ENCODE data around the gene FCER1G. TPM values are rescaled to one million over a fixed set of nuclear protein-coding genes. Genes with fewer than 3 reads are reported as not detected.

FCER1G gene
- total and polyA plus RNA-seq, 2 of the 4 experiments (the other 2 are of a cell fraction): 0.44 TPM; not detected in 1

DNA sequence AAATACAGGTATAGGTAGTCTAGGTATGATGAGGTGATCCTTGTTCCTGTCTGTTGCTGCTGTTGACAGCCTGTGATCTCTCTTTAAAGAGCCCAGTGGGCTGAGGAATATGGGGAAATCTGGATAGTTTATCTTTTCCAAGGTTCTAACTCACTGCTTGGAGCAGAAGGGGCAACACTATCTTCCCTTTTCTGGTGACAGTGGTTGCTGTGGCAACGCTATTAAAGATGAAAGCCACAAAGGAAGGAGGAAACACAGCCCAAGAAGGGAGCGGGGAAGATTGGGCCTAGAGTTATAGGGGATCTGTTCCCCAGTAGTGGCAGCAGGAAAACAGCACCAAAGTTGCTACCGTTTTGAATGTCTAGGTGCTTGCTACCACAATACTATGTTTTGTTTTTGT lies 52.2 kb downstream of the FCER1G start:
- H3K36me3 ChIP-seq (ENCODE audit: control insufficient read depth, insufficient read depth, low read length): no peaks in the 10 kb centered on the region
- no peak overlapping the region for H2AFZ ChIP-seq (replicated peaks; ENCODE audit: low read length, poor library complexity)
- ChIA-PET CTCF (no interaction called here), POLR2A (ENCODE audit: unreplicated experiment) (no interaction called here)
- no peaks in the 10 kb centered on the region for H3K9me1 ChIP-seq (ENCODE audit: insufficient read depth, low read length)
- H2BK120ac ChIP-seq (ENCODE audit: low read depth, low read length): no peak overlapping the region
- no peak overlapping the region for H2BK20ac ChIP-seq (ENCODE audit: low read depth, low read length)
- no peak overlapping the region for H2BK5ac ChIP-seq (ENCODE audit: low read depth, low read length, poor library complexity, severe bottlenecking)
- no peak overlapping the region for H3K9ac ChIP-seq (ENCODE audit: low read depth, low read length)
- no peaks in the 10 kb centered on the region for H4K20me1 ChIP-seq (ENCODE audit: insufficient read depth, low read length)
- TF ChIP-seq, protein P1, sequence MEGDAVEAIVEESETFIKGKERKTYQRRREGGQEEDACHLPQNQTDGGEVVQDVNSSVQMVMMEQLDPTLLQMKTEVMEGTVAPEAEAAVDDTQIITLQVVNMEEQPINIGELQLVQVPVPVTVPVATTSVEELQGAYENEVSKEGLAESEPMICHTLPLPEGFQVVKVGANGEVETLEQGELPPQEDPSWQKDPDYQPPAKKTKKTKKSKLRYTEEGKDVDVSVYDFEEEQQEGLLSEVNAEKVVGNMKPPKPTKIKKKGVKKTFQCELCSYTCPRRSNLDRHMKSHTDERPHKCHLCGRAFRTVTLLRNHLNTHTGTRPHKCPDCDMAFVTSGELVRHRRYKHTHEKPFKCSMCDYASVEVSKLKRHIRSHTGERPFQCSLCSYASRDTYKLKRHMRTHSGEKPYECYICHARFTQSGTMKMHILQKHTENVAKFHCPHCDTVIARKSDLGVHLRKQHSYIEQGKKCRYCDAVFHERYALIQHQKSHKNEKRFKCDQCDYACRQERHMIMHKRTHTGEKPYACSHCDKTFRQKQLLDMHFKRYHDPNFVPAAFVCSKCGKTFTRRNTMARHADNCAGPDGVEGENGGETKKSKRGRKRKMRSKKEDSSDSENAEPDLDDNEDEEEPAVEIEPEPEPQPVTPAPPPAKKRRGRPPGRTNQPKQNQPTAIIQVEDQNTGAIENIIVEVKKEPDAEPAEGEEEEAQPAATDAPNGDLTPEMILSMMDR (conservative IDR thresholded peaks at IDR 0.05; ENCODE audit: low read depth, low read length): no peak
- TF ChIP-seq NFE2L2 (IDR thresholded peaks at IDR 0.05; ENCODE audit: low read depth, low read length): no peak
- TF ChIP-seq MAFK (IDR thresholded peaks at IDR 0.05; ENCODE audit: low read depth, low read length): no peak
- TF ChIP-seq RCOR1 (IDR thresholded peaks at IDR 0.05; ENCODE audit: insufficient replicate concordance, low read length): no peak
- no peak for TF ChIP-seq MXI1 (IDR thresholded peaks at IDR 0.05; ENCODE audit: borderline replicate concordance, low read depth, low read length)
- no peak for TF ChIP-seq RFX5 (IDR thresholded peaks at IDR 0.05; ENCODE audit: low read depth, low read length)
- TF ChIP-seq RAD21 (IDR thresholded peaks at IDR 0.05; ENCODE audit: low read length): no peak
- TF ChIP-seq, protein P2, sequence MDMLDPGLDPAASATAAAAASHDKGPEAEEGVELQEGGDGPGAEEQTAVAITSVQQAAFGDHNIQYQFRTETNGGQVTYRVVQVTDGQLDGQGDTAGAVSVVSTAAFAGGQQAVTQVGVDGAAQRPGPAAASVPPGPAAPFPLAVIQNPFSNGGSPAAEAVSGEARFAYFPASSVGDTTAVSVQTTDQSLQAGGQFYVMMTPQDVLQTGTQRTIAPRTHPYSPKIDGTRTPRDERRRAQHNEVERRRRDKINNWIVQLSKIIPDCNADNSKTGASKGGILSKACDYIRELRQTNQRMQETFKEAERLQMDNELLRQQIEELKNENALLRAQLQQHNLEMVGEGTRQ (IDR thresholded peaks at IDR 0.05; ENCODE audit: low read depth, low read length): no peak
- TF ChIP-seq SMC3 (IDR thresholded peaks at IDR 0.05; ENCODE audit: low read depth, low read length): no peak
- no peak for TF ChIP-seq CEBPB (IDR thresholded peaks at IDR 0.05; ENCODE audit: low read depth, low read length)
- TF ChIP-seq FOS (IDR thresholded peaks at IDR 0.05; ENCODE audit: low read depth, low read length): no peak
- TF ChIP-seq, protein P3, sequence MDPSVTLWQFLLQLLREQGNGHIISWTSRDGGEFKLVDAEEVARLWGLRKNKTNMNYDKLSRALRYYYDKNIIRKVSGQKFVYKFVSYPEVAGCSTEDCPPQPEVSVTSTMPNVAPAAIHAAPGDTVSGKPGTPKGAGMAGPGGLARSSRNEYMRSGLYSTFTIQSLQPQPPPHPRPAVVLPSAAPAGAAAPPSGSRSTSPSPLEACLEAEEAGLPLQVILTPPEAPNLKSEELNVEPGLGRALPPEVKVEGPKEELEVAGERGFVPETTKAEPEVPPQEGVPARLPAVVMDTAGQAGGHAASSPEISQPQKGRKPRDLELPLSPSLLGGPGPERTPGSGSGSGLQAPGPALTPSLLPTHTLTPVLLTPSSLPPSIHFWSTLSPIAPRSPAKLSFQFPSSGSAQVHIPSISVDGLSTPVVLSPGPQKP (IDR thresholded peaks at IDR 0.05; ENCODE audit: borderline replicate concordance, low read depth, low read length): no peak
- TF ChIP-seq BHLHE40 (IDR thresholded peaks at IDR 0.05; ENCODE audit: low read depth, low read length): no peak
- TF ChIP-seq MAZ (IDR thresholded peaks at IDR 0.05; ENCODE audit: borderline replicate concordance, low read depth, low read length): no peak
- no peak overlapping the region for H3K4me2 ChIP-seq (ENCODE audit: low read depth, low read length)
- H3K18ac ChIP-seq (ENCODE audit: low read depth, low read length): no peak overlapping the region
- DNase-seq (no peak), ATAC-seq (ENCODE audit: low read depth) (no peak)
- H2BK15ac ChIP-seq (ENCODE audit: low read depth, low read length): no peak overlapping the region
- in situ Hi-C loops (cut with MboI; ENCODE audit: low sequenced_read_pairs) (no loop called here), dilution Hi-C loops (cut with HindIII; ENCODE audit: low sequenced_read_pairs, unreplicated experiment) (no loop called here), intact Hi-C loops (cut with micrococcal nuclease) (no loop called here)
- H3K23ac ChIP-seq (ENCODE audit: low read depth, low read length): no peak overlapping the region
- no peak overlapping the region for H2AK5ac ChIP-seq (ENCODE audit: low read depth, low read length)
- no peak overlapping the region for H4K5ac ChIP-seq (ENCODE audit: low read depth, low read length)
- H4K8ac ChIP-seq (ENCODE audit: low read depth in 2 of 2, low read length in 2 of 2): no peak overlapping the region
- H3K4me1 ChIP-seq (ENCODE audit: control insufficient read depth, insufficient read depth, low read length): no peaks in the 10 kb centered on the region
- H3K56ac ChIP-seq (ENCODE audit: extremely low read depth, insufficient read depth, low read length): no peak overlapping the region
- peaks cover 3% of the 10 kb centered on the region for H3K27me3 ChIP-seq (ENCODE audit: control insufficient read depth, insufficient read depth, low read length)
- H3K79me1 ChIP-seq (ENCODE audit: low read depth in 1 of 2, low read length in 2 of 2): no peaks in the 10 kb centered on the region
- no peak overlapping the region for H3K4ac ChIP-seq (ENCODE audit: low read depth, low read length)
- no peak overlapping the region for H2AK9ac ChIP-seq (replicated peaks; ENCODE audit: low read depth, low read length, poor library complexity)
- H3K4me3 ChIP-seq (ENCODE audit: insufficient read depth, low read depth, low read length): no peak overlapping the region
- H3K9me3 ChIP-seq (ENCODE audit: control insufficient read depth, insufficient read depth, low read length): no peaks in the 10 kb centered on the region
- no peak overlapping the region for H4K91ac ChIP-seq (ENCODE audit: insufficient read depth, low read depth, low read length)
- no TSS peak for BruUV-seq (replicated peaks)
- WGBS, 2 experiments (ENCODE audit: extremely low coverage in 2 of 2, insufficient read length in 1 of 2): no CpG with 5 or more reads among the region's 3 CpGs
- H3K27ac ChIP-seq (ENCODE audit: insufficient read depth, low read length): no peak overlapping the region
- no peak overlapping the region for H3K14ac ChIP-seq (replicated peaks; ENCODE audit: low read depth, low read length)

Data from IMR-90 (cell line).